GM21576 (cell line): ENCODE measurements around the gene DPP4.
A peak's percentile ranks its signal among the peaks of the same experiment; 100 is the strongest.
"Not testable (repeated sequence)": the region's sequence is repeated elsewhere in the genome, so short reads cannot be mapped to it uniquely, and the experiment has no call there.

Source experiments
- ATAC-seq: cut with Tn5 transposase; IDR thresholded peaks from one replicate; pipeline ENCODE4 v1.9.1; 2021; ENCODE audit warnings: mild to moderate bottlenecking, moderate library complexity; ENCODE audit not compliant: unreplicated experiment

DPP4 gene

GRCh38 chr2:161994761-161995520 is 79.1 kb downstream of the DPP4 start:
- ATAC-seq, result no peak

- ATAC-seq, result peak; percentile 69
Observed at GRCh38 chr2:161992531-161992930, 81.5 kb downstream of the DPP4 start.

GRCh38 chr2:161991991-161992390 is 82.0 kb downstream of the DPP4 start:
- no peak for ATAC-seq

GRCh38 chr2:161990741-161991140 is 83.3 kb downstream of the DPP4 start:
- no peak for ATAC-seq

GRCh38 chr2:161990036-161990435 is 84.0 kb downstream of the DPP4 start:
- ATAC-seq, result no peak

GRCh38 chr2:161988589-161988988 is 85.4 kb downstream of the DPP4 start:
- no peak for ATAC-seq

- no peak for ATAC-seq
Observed at GRCh38 chr2:161987311-161987710, 86.7 kb downstream of the DPP4 start.

- ATAC-seq, result no peak
Observed at GRCh38 chr2:161983866-161984265, 90.1 kb downstream of the DPP4 start.

GRCh38 chr2:161983331-161983651 is 90.7 kb downstream of the DPP4 start:
- ATAC-seq, result no peak

GRCh38 chr2:161982548-161983330 is 91.3 kb downstream of the DPP4 start:
- ATAC-seq, result no peak

- ATAC-seq, result no peak
Observed at GRCh38 chr2:161981679-161982250, 92.2 kb downstream of the DPP4 start.

- ATAC-seq, result no peak
Observed at GRCh38 chr2:161980976-161981375, 93.0 kb downstream of the DPP4 start.

GRCh38 chr2:161979490-161979889 is 94.5 kb downstream of the DPP4 start:
- no peak for ATAC-seq

GRCh38 chr2:161977926-161978325 is 96.1 kb downstream of the DPP4 start:
- ATAC-seq, result not testable (repeated sequence)

GRCh38 chr2:161976917-161977316 is 97.1 kb downstream of the DPP4 start:
- ATAC-seq, result no peak

- ATAC-seq, result no peak
Observed at GRCh38 chr2:161976295-161976694, 97.7 kb downstream of the DPP4 start.

- ATAC-seq, result no peak
Observed at GRCh38 chr2:161975813-161976160, 98.2 kb downstream of the DPP4 start.

- ATAC-seq, result no peak
Observed at GRCh38 chr2:161975062-161975812, 98.8 kb downstream of the DPP4 start.

- ATAC-seq, result no peak
Observed at GRCh38 chr2:161974461-161974860, 99.6 kb downstream of the DPP4 start.

- no peak for ATAC-seq
Observed at GRCh38 chr2:161972866-161973265, 101.1 kb downstream of the DPP4 start.

- no peak for ATAC-seq
Observed at GRCh38 chr2:161972232-161972631, 101.8 kb downstream of the DPP4 start.
